ENCODE data around the gene LRIG2.
"Not testable (repeated sequence)": the region's sequence is repeated elsewhere in the genome, so short reads cannot be mapped to it uniquely, and the experiment has no call there.

LRIG2 gene

DNA sequence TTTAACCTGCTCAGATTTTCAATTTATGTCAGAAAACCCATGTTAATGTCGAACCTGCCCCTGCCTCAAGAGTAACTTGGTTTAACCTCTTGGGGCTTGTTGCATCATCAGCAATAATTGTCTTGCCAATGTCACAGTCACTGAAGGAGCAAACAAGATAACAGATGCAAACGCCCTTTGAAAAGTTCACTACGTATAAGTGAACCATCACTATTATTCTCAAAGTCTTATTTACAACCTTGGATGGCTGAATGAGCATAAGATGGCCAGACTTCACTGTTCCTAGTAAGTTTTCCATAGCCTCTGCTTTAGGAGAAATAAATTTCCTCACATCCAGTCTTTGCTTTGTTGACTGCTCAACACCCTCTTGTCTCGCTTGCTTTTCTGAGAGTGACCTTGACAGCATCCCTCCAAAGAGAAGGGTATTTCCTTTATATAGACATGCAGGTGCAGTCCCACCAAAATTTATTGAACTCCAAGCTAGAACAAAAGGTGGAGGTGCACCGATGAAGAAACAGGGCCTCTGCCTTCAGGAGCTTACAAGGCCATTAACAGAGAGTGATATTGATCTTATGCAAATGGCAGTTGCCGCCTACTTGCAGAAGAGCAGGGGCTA, 749 bp upstream of the LRIG2 start:
- DNase-seq = no peak

- peak; percentile 35 for DNase-seq
Measured at GRCh38 chr1:113073479-113073950, 517 bp downstream of the LRIG2 start.

GRCh38 chr1:113074237-113074636, 1.2 kb downstream of the LRIG2 start:
- DNase-seq = no peak

DNA sequence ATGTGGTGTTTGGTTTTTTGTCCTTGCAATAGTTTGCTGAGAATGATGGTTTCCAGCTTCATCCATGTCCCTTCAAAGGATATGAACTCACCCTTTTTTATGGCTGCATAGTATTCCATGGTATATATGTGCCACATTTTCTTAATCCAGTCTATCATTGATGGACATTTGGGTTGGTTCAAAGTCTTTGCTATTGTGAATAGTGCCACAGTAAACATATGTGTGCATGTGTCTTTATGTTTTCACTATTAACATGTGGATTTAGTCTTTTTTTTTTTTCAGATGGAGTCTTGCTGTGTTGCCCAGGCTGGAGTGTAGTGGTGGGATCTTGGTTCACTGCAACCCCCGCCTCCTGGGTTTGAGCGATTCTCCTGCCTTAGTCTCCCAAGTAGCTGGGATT, 5.0 kb downstream of the LRIG2 start:
- DNase-seq = not testable (repeated sequence)

GRCh38 chr1:113086541-113086940, 13.5 kb downstream of the LRIG2 start:
- no peak for DNase-seq

DNA sequence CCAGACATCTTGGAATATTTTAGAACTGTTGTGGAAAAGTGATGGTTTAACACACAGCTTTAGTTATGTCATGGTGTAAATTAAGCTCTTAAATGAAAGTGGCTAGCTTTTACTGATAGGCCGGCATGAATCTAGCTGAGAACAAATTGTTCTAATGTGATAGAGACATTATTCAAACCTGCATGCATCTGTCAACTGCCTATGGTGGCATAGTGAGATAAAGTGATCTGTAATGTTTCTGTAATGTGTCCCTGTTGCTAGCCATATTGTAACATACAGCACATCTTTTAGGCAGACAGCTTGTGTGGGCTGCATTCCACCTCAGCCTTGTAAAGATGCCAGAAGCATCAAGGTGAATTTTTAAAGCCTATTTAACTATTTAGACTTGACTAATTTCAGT, 16.0 kb downstream of the LRIG2 start:
- no peak for DNase-seq

GRCh38 chr1:113090051-113090450, 17.1 kb downstream of the LRIG2 start:
- no peak for DNase-seq

DNA sequence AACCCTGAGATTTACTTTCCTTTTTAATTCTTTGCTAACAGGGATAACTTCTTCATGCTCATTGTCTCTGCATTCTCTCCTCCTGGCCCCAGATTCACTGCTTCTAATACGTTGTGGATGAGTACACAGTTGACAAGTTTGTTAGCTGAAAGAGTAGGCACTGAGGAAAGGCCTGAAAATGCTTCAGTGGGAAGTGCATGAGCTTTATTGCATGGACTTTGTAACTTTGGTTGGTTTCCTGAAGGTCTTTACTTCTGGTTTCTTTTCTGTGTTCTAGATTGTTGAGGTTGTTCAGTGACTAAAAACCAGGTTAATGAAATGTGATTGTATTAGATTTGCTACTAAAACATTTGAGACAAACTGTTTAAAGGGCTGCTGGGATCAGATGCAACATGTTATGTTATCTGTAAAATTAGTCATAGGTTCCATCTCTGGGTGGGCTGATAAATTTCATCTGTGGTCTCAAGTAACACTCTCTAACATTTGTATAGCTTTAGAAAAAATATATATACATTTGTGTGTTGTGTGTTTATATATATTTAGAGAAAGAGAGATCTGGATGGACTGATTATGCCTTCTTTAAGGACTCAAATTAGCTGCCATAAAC, 19.1 kb downstream of the LRIG2 start:
- DNase-seq = no peak

GRCh38 chr1:113094506-113094905, 21.5 kb downstream of the LRIG2 start:
- DNase-seq = no peak

DNA sequence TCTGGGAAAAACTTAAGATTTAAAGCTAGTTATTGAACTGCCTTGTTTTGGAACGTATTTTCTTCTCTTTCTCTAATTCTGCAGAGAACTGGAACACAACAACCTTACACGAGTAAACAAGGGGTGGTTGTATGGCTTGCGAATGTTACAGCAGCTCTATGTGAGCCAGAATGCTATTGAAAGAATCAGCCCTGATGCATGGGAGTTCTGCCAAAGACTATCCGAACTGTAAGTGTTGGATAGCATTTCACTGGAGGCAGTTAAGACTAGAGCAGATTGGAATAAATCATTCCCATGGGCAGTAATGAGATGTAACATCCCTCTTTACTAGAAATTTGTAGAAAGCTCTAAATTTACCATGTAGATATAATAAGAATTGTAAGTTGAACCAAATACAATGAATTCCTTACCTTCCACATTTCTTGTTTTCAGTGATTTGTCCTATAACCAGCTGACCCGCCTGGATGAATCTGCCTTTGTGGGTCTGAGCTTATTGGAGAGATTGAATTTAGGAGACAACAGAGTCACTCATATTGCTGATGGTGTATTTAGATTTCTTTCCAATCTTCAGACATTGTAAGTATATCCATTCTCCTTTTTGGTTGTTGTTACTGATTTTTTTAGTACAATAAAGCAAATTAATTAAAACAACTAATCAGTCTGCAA, 22.9 kb downstream of the LRIG2 start:
- no peak for DNase-seq

- no peak for DNase-seq
Measured at GRCh38 chr1:113096493-113096892, 23.5 kb downstream of the LRIG2 start.

DNA sequence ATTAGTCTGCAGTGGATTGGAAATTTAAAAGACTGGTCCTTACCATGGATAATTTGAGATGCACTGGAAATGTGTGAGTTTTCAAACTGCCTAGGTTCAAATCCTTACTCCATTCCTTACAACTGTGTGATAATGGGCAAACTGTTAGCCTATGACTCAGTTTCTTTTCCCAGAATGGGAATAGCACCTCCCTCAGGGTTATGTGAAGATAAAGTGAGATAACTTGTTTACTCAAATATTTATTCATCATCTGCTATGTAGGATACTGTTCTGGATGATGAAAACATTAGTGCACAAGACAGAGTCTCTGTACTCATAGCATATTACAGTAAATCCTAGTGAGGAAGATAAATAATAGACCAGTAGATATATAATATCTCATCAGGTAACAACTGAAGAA, 28.6 kb downstream of the LRIG2 start:
- DNase-seq = no peak

- DNase-seq = no peak
Measured at GRCh38 chr1:113103048-113103447, 30.1 kb downstream of the LRIG2 start.

GRCh38 chr1:113103977-113104376, 31.0 kb downstream of the LRIG2 start:
- DNase-seq = no peak

DNA sequence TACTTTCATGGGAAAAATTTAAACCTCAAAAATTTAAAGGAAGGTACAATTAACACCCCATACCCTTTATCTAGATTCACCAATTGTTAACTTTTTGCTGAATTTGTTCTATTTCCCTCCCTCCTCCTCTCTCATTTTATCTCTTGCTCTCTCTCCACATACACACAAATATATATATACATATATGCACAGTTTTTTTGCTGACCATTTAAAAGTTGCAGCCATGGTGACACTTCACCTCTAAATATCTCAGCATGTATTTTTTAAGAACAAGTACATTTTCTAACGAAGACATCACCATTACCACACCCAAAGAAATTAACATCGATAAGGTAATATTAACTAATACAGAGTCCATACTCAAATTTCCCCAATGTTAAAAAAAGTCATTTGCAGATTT, 33.9 kb downstream of the LRIG2 start:
- DNase-seq = no peak

DNA sequence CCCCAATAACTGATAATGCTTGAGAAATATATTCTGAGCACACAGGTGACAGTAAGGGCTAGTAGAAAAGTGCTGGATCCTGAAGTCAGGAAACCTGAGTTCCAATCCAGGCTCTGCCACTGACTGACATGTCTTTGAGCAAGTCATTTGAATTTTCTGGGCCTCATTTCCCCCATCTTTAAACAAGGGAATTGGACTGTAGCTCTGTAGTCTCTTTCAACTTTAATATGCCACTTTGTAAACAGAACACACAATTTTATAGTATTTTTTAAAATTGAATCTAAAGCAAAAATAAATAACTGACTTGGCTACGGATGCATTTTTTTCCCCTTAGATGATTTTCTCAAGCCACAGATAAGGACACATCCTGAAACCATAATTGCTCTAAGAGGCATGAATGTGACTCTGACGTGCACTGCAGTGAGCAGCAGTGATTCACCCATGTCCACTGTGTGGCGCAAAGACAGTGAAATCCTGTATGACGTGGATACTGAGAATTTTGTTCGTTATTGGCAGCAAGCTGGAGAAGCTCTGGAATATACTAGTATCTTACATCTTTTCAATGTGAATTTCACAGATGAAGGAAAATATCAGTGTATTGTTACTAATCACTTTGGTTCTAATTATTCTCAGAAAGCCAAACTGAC, 37.0 kb downstream of the LRIG2 start:
- no peak for DNase-seq

DNA sequence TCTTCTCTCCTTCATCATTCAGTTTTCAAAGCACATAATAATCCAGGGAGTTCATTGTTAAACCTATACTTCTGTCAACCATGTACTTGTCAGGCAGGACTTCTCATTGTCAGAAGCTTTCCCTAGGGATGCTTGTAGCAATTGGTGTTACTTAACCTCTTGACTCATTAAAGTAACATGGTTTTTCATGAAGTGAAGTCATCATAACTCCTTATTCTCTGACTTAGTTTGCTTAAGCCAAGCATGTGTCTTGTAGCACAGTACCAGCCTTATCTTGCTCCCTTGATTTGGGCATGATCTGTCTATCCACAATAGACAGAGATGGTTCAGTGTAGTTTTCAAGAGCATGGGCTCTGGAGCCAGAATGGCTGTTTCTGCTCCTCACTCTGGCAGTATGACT, 45.3 kb downstream of the LRIG2 start:
- DNase-seq = no peak

- no peak for DNase-seq
Measured at GRCh38 chr1:113123737-113124136, 50.7 kb downstream of the LRIG2 start.

DNA sequence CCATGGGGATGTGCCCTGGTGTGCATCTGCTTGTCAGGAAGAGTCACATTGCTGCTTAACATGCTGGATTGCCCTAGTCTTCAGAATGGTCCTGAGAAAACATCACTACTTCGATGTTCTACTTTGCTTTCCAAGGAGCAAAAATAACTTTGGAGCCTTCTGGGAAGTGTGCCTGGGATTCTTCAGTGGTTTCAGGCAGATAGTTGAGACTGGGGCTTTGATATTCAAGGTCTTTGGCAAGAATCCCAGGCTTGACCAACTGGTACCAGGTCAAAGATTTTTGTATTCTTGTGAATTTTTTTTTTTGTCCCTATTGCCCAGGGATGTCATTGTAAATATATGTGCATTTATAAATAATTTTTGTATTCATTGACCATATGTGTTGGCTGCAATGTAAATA, 51.4 kb downstream of the LRIG2 start:
- no peak for DNase-seq

- DNase-seq = no peak
Measured at GRCh38 chr1:113125517-113125916, 52.5 kb downstream of the LRIG2 start.

- no peak for DNase-seq
Measured at GRCh38 chr1:113126207-113126606, 53.2 kb downstream of the LRIG2 start.

DNA sequence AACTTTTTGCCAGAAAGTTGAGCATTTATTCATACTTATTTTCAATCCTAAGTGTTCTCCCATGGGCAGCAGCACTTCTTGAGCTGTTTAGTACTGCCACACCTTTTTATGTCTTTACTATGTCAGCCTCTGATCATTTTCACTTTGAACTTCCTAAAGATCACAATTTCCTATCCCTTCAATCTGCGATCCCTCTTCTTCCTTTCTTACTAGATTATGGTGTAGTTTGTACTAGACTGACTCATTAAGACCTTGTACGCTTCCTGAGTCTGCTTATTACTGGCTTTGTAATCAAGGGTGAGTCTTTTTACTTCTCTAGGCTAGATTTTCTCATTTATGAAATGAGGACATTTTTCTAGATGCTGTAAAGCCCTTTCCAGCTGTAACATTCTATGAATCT, 55.1 kb downstream of the LRIG2 start:
- no peak for DNase-seq

- no peak for DNase-seq
Measured at GRCh38 chr1:113129529-113130185, 56.7 kb downstream of the LRIG2 start.

All from suppressor macrophage treated with lipopolysaccharide for 4 hours (primary cell).